Dermis blood vessel endothelial cell (primary cell): ENCODE data around the gene POLDIP3. TPM values are rescaled to one million over a fixed set of nuclear protein-coding genes. Genes with fewer than 3 reads are reported as not detected.

Experiments used
- DNase-seq: peaks from one replicate; pipeline ENCODE4 v3.0.0; 2010
- total RNA-seq: library from RNA; depleted of rRNA; stranded (reverse); fragments of >200 nt; gene quantifications from 2 replicates; pipeline ENCODE4 v1.2.3, GENCODE V29; 2014

Gene POLDIP3, protein sequence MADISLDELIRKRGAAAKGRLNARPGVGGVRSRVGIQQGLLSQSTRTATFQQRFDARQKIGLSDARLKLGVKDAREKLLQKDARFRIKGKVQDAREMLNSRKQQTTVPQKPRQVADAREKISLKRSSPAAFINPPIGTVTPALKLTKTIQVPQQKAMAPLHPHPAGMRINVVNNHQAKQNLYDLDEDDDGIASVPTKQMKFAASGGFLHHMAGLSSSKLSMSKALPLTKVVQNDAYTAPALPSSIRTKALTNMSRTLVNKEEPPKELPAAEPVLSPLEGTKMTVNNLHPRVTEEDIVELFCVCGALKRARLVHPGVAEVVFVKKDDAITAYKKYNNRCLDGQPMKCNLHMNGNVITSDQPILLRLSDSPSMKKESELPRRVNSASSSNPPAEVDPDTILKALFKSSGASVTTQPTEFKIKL
- 27.9 and 43.3 TPM in 2 replicates for total RNA-seq

DNA sequence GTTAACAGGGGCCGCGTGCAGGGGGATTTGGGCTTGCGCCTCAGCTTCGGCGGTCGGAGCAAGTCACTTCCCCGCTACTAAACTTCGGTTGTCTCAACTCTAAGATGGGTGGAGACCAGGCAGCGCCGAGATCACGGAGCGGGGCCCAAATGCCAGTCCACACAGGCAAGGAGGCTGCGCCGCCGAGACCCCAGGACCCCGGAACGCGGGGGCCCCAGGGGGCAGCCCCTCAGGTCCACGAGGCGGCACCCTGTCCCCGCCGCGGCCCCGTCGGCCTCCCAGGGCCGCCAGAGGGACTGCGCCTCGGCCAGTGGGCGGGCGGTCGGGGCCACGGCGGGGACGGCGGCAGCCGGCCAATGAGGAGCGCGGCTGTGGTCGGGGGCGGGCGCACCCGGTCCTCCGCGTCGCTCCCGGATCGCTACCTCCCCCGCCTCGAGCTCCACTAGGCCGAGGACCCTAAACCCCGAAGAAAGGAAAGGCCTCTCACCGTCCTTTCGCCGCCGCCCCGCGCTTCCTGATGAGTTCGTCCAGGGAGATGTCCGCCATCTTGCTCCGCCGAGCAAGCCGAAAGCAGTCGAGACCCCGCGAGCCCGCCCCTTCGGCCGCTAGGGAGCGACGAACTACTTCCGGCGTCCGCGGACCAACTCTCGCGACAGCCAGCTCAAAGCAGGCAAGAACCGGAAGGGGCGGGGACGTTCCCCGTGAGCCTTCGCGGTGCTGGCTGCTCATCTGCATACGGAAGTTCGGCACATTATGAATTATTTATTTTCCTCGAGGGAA lies at the start of gene POLDIP3:
Gene POLDIP3 (minus strand): TSS at position 572 of the 780 bp plus-strand sequence. CDS start 26 bp downstream, at position 546.
- peak; percentile 99 for DNase-seq

DNA sequence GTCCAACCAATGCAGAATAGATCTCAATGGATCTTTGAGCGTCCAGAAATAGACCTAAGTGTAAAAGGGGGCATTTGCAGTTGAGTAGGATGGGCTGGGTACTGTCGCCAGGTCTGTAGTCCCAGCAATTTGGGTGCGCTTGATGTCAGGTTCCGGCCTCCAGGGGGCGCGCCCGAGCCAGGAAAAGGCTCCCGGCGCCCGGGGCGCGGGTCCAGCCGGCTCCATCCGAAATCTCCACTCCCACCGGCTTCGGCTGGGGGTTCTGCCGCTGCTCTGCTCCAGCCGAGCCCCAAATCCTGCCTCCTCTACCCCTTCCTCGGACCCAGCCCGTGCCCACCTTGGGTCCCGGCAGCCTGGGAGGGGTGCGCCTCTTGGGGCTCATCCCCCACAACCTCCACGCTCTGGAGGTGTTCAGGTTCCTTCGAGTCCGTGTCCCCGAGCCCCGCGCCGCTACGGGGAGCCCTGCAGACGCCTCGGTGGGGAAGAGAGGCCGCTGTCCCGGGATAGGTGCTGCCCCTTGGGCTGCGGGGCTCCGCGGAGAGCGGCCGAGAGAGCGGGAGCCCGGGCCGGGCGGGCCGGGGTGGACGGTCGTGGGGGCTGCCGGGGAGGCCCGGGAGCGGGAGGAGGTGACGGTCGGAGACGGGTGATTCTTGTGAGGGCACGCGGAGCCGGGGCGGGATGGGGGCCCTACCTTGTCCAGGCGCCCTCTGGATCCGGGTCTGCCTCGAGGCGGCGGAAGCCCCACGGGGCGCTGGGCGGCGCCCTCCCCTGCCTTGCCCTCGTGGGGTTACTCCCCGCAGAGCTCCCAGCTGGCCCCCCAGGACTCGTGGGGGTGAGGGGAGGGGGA lies 47.5 kb upstream of the POLDIP3 start:
- DNase-seq = peak; percentile 80

GRCh38 chr22:42656578-42656977 lies 41.9 kb upstream of the POLDIP3 start:
- DNase-seq = no peak

DNA sequence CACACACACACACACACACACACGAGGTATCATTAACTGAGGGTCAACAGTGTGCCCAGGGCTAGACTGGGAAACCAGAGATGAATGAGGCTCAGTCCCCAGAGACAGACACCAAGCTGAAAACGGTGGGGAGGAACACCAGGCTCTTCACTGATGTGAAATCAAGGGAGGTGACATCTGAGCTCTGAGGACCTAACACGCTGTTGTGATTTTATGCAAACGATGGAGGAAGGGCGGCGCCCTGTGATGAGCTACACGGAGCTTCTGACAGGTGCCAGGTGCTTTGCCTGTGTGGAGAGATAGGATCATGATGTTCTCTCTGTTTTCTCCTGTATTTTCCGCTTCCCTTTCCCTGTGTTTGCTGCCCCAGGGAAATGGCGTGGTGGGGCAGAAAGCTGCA lies 41.0 kb upstream of the POLDIP3 start:
- no peak for DNase-seq

- no peak for DNase-seq
Observed at GRCh38 chr22:42654436-42655073, 39.9 kb upstream of the POLDIP3 start.

DNA sequence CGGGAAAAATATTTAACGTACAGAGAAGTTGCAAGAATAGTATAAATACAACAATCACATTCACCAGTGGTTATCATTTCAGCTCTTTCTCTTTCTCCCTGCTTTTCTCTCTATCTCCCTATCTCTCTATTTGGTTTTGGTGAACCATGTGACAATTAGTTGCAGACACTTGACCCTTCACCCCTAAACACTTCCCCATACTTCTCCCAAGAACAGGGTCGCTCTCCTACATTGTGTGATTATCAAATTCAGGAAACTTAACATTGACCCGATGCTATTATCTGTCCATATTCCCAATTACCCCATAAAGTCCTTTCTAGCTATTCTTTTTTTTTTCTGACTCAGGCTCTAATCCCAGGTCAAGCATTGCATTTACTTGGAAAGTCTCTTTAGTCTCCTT lies 39.3 kb upstream of the POLDIP3 start:
- no peak for DNase-seq

- no peak for DNase-seq
Observed at GRCh38 chr22:42651134-42651533, 36.5 kb upstream of the POLDIP3 start.

DNA sequence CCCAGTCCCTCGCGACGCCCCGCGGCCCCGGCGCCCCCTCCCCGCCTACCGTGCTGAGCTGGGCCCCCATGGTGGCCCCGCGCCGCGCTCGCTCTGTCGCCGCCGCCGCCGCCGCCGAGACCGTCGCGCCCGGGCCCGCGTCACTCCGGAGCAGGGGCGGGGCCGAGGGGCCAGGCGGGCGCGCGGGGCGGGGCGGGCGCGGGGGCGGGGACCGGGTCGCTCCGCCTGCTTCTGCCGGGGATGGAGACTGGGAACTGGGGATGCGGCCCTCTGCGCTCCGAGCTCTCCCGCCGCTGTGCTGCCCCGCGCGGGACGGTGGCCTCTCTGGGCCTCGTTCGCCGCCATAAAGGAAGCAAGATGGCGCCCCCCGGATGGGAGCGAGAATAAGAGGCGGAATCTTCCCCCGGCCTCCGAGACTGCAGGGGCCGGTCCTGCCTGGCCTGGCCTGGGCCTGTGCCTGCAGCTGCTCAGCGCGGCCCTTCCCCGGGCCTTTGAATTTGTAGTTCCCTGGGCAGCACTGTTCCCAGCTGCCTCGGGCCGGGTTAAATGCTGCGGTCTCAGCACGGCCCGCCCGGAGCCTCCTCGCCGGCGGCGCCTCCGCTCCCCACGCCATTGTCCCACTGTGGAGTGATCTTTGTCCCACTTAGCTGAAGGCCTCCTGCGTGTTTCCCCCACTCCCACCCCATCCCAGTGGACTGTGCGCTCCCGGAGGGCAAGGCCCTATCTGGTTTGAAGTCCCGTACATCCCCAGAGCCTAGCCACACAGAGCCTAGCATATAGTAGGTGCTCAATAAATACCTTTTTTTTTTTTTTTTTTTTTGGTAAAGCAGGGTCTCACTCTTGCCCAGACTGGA lies 34.8 kb upstream of the POLDIP3 start, which contains the start of gene CYB5R3:
Gene CYB5R3 (minus strand): TSS at position 147 of the 854 bp plus-strand sequence. CDS start 77 bp downstream, at position 70.
- DNase-seq = peak; percentile 85

GRCh38 chr22:42648368-42649245 lies 33.9 kb upstream of the POLDIP3 start:
- DNase-seq = peak; percentile 53

- no peak for DNase-seq
Observed at GRCh38 chr22:42648017-42648367, 33.3 kb upstream of the POLDIP3 start.

GRCh38 chr22:42646569-42647525 lies 32.2 kb upstream of the POLDIP3 start:
- DNase-seq = no peak

GRCh38 chr22:42645938-42646568 lies 31.4 kb upstream of the POLDIP3 start:
- DNase-seq = no peak

- DNase-seq = peak; percentile 36
Observed at GRCh38 chr22:42645341-42645937, 30.8 kb upstream of the POLDIP3 start.

DNA sequence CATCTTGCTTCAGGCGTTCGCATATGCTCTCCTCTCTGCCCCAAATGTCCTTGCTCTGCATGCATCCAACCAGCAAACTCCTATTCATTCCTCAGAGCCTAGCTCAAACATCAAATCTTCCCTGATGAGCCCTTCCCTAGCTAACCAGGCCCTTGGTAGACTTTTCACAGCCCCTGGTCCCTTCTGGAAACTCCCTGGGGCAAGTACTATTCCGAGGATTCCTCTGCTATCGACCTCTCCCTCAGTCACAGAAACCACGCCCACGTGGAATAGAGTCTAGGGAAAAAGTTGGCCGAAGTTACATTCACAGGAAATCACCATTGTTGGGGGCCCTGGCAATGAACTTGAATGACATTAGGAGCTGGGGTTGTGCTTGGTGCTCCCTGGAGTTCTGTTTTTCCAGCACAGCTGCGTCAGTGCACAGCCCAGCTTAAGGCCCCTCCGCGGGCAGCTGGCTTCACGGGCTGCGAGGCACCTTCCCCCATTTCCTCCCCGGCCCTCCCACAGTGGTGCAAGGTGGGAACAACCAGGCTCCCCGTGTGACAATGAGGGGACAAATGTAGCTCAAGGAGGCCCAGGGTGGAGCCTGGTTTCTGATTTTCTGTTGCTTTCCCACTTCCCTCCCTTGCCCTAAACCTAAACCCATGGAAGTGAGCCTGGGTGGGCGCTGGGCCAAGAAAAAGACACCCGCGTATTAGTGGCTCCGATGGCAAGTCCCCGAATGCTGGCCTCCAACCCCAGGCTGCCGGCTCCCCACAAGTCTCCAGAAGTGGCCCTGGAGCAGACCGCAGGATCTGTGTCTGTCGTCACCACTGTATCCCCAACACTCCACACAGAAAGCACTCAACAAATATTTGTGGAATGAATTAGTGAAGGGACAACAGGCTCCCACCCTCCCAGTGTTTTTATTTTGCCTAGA lies 30.0 kb upstream of the POLDIP3 start:
- DNase-seq = peak; percentile 81

DNA sequence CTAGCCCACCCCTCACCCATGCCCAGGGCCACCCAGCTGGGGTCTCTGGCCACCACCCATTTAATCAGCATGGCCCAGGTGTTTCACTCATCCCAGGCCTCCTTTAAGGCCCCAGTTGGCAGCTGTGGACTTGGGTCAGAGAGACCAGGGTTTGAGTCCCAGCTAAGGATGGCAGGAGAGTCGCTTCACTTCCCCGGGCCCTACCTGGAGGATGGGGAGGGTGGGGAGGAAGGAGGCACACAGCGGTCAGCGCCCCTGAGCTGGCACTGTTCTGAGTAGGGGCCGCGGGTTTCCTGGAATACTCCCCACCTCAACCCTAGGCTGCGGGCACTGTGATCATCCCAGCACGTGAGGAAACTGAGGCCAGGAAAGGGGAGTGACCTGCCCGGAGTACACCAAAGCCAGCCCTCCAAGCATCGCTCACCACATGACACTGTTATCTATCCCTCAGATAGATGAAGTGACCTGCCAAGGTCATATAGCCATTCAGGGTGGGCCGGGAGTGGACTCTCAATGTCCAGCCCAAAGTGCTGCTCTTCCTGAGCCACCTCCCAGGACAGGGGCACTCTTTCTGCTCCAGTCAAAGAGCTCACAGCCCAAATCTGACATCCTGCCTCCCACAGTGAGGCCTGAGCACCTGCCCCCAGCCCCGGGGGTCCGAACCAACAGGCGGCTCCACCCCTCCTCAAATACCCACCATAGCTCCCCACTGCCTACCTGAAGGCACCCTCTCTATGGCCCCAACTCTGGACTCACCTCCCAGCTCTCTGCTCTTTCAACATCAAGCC lies 29.1 kb upstream of the POLDIP3 start:
- DNase-seq = no peak
